Muscle of leg (tissue), 11 donors: ENCODE measurements around the gene SLC24A3. TPM values are rescaled to one million over a fixed set of nuclear protein-coding genes. Genes with fewer than 3 reads are reported as not detected.
A peak's percentile ranks its signal among the peaks of the same experiment; 100 is the strongest.

ENCODE experiments used
- DNase-seq: peaks from one replicate; pipeline ENCODE4 v3.0.0; 2013
- H3K27ac ChIP-seq: one replicate; pipeline ENCODE4 v1.5.1; 2013; ENCODE audit warnings: mild to moderate bottlenecking, low read length, control low read depth
- H3K27me3 ChIP-seq: one replicate; pipeline ENCODE4 v1.6.1; 2013; ENCODE audit warnings: low read length; ENCODE audit not compliant: control insufficient read depth, insufficient read depth
- H3K36me3 ChIP-seq: one replicate; pipeline ENCODE4 v1.6.1; 2013; ENCODE audit warnings: low read length; ENCODE audit not compliant: control insufficient read depth, insufficient read depth
- H3K4me1 ChIP-seq: one replicate; pipeline ENCODE4 v1.6.1; 2013; ENCODE audit warnings: low read length; ENCODE audit not compliant: control insufficient read depth, insufficient read depth
- H3K4me3 ChIP-seq: one replicate; pipeline ENCODE4 v1.5.1; 2013; ENCODE audit warnings: low read length, control low read depth
- H3K9me3 ChIP-seq: replicated peaks from 2 replicates; pipeline ENCODE4 v1.6.1; 2013; ENCODE audit warnings: low read depth, low read length; ENCODE audit not compliant: control insufficient read depth
- WGBS: methylation state at CpG from one replicate; pipeline ENCODE4 v1.1.5; 2013; ENCODE audit warnings: missing lambda C conversion rate; ENCODE audit not compliant: insufficient coverage; 5-methylcytosine and 5-hydroxymethylcytosine counted together
- polyA plus RNA-seq, 8 donors: library from polyadenylated mRNA; unstranded; fragments of 120-200 nt; gene quantifications; one replicate each; pipeline versions ENCODE4 v1.2.1 to v1.2.3, GENCODE V29; 2013; ENCODE audit warnings: inconsistent platforms in 1 of 8, low replicate concordance in 1 of 8; ENCODE audit not compliant: insufficient read length in 8 of 8, insufficient read depth in 1 of 8
- total RNA-seq: library from RNA; stranded (reverse); fragments of 120-200 nt; gene quantifications from one replicate; pipeline ENCODE4 v1.2.4, GENCODE V29; 2013

SLC24A3 gene
- total and polyA plus RNA-seq, 9 donors: 5.9 to 21.6 (median 17.0) TPM

- 39% methylated on average over 2 of the region's 2 CpGs for WGBS
- Histone ChIP-seq H3K9me3 (no peaks in the 10 kb centered on the region), H3K36me3 (peaks cover 11% of the 10 kb centered on the region), H3K4me3 (no peak overlapping the region), H3K27ac (no peak overlapping the region), H3K27me3 (no peaks in the 10 kb centered on the region), H3K4me1 (peaks cover 23% of the 10 kb centered on the region)
- DNase-seq: no peak
These were observed 482.6 kb downstream of the SLC24A3 start for GRCh38 chr20:19695081-19695480.

GRCh38 chr20:19696620-19697019 lies 484.2 kb downstream of the SLC24A3 start:
- Histone ChIP-seq H3K9me3 (no peaks in the 10 kb centered on the region), H3K4me3 (no peak overlapping the region)
- 75% methylated on average over 3 of the region's 4 CpGs for whole genome bisulfite sequencing

GRCh38 chr20:19697415-19697814 lies 485.0 kb downstream of the SLC24A3 start:
- no peak overlapping the region for H3K4me3 ChIP-seq
- H3K4me1 ChIP-seq: peaks cover 17% of the 10 kb centered on the region
- H3K9me3 ChIP-seq: no peaks in the 10 kb centered on the region
- H3K27ac ChIP-seq: no peak overlapping the region
- no CpG with 5 or more reads among the region's 2 CpGs for WGBS
- H3K27me3 ChIP-seq: no peaks in the 10 kb centered on the region
- no peak for DNase-seq
- peaks cover 11% of the 10 kb centered on the region for H3K36me3 ChIP-seq

More at GRCh38 chr20:19696620-19697019, 484.2 kb downstream of the SLC24A3 start:
- H3K27me3 ChIP-seq: no peaks in the 10 kb centered on the region
- H3K4me1 ChIP-seq: peaks cover 17% of the 10 kb centered on the region
- DNase-seq: no peak
- H3K27ac ChIP-seq: no peak overlapping the region
- peaks cover 11% of the 10 kb centered on the region for H3K36me3 ChIP-seq

DNA sequence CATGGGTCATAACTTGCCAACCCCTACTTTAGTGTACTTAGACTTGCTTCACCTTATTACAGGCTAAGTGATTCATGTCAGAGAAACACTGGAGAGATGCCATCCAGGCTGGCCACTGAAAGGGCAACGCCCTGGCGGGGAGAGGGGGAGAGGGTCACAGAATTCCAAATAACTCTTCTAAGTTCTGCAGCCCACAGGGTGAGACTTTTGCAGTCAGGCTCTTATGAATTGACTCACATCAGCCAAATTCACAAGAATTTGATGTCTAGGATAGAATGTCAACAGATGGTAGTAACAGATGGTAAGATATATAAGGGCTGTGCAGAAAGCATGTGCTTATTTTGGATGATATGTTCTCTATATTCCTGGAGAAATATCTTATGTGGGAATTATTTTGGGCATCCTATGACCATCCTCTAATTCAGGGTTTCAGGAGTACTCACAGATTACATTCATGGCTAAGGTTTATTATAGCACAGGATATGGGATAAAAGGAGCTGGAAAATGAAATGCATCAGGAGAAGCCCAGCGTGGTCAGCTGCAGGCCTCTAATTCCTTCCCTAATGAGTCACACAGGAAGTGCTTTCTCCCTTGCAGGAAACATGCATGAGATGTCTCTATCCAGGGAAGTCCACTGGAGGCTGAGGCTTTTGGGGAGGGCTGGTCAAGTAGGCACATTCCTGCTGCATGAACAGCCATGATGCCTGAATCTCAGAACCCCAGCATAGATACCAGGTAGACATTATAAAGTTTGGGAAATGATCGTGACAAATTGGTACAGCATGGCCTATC lies 486.9 kb downstream of the SLC24A3 start:
- H3K36me3 ChIP-seq: peaks cover 5% of the 10 kb centered on the region
- DNase-seq: peak; percentile 44
- peak overlapping the region; percentile 9 for H3K27ac ChIP-seq
- peaks cover 17% of the 10 kb centered on the region for H3K4me1 ChIP-seq
- H3K9me3 ChIP-seq: peaks cover 2% of the 10 kb centered on the region
- H3K4me3 ChIP-seq: no peak overlapping the region
- no peaks in the 10 kb centered on the region for H3K27me3 ChIP-seq
- WGBS: 60% methylated on average over 1 of the region's 4 CpGs

DNA sequence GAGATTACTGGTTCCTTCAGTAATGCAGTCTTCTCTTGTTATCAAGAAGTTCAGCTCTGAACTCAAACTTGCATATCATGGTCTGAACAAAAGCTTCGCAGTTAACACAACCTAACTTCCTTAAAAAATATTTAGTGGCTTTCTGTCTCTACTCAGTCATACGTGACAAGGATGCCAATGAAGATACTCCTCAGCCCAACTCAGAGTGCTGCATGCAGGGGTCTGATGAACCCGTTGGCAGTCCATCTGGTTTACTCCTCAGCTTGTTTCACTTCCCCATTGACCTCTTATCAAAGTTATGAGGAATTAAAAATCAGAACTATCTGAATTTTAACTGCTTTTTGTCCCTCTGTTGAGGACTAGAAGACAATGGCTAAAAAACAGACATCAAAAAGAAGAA lies 489.0 kb downstream of the SLC24A3 start:
- no peak overlapping the region for H3K4me3 ChIP-seq
- peak; percentile 20 for DNase-seq
- no peaks in the 10 kb centered on the region for H3K27me3 ChIP-seq
- H3K36me3 ChIP-seq: peaks cover 5% of the 10 kb centered on the region
- peaks cover 11% of the 10 kb centered on the region for H3K4me1 ChIP-seq
- no peak overlapping the region for H3K27ac ChIP-seq
- H3K9me3 ChIP-seq: peaks cover 2% of the 10 kb centered on the region
- 80% methylated on average over 2 of the region's 3 CpGs for WGBS

DNA sequence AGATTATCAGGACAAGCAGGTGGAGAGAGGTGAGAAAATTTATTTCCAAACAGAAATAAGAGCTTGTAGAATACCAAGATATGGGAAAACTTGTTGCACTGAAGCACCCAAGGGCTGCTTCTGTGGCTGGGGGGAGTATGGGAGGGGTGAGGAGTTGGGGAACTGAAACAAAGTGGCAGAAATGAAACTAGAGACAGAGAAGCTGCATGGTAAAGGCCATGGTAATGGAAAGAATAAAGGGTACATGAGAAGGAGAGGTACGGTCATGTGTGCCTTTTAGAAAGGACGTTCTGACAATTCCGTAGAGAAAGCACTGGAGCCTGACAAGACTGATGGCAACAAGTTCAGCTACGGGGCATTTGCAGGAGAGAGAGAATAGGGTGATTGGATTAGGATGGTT lies 494.0 kb downstream of the SLC24A3 start:
- 77% methylated on average over 4 of the region's 4 CpGs for WGBS
- DNase-seq: peak; percentile 62
- Histone ChIP-seq H3K27me3 (no peaks in the 10 kb centered on the region), H3K9me3 (peaks cover 2% of the 10 kb centered on the region), H3K4me3 (no peak overlapping the region), H3K36me3 (no peaks in the 10 kb centered on the region), H3K4me1 (peaks cover 7% of the 10 kb centered on the region), H3K27ac (no peak overlapping the region)

GRCh38 chr20:19709635-19710335 lies 497.3 kb downstream of the SLC24A3 start:
- peaks cover 7% of the 10 kb centered on the region for H3K4me1 ChIP-seq
- no CpG with 5 or more reads among the region's 1 CpG for WGBS
- no peaks in the 10 kb centered on the region for H3K36me3 ChIP-seq

DNA sequence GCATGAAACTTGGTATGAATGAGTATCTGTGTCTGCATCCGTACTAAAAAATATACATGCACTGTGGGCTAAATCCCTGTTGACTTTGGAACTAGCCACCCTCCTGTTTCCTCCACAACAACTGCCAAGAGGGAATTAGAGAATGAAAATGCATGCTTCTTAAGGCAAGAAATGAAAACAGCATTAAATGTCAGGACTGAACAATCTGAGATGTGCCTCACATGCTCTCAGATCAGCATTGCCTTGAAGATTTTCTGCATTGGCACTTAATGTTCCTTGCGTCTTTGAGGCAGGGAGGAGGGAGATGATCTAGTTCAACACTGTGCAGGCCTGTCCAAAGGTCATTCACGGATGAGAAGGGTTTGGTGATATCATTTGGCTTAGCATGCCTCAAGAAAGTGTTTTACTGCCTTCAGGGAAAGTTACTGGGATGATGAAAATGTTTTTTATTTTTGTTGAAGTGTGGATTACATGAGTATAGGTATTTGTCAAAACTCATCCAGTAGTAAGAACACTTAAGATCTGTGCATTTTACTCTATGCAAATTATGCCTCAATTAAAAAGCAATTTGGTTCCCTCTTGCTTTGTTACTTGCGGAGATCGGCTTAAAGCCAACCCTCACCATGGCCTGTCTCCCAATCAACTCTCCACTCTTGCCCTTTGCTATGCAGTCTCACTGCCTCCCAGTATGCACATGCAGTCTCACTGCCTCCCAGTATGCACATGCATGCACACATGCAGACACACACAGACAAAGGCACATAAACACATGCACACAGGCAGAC lies 498.1 kb downstream of the SLC24A3 start:
- Histone ChIP-seq H3K27me3 (no peaks in the 10 kb centered on the region), H3K9me3 (no peaks in the 10 kb centered on the region), H3K4me1 (peaks cover 7% of the 10 kb centered on the region), H3K27ac (no peak overlapping the region), H3K4me3 (no peak overlapping the region), H3K36me3 (no peaks in the 10 kb centered on the region)
- 49% methylated on average over 4 of the region's 5 CpGs for WGBS
- DNase-seq: peak; percentile 48

More at GRCh38 chr20:19709635-19710335, 497.3 kb downstream of the SLC24A3 start:
- H3K27me3 ChIP-seq: no peaks in the 10 kb centered on the region
- H3K4me3 ChIP-seq: no peak overlapping the region
- no peaks in the 10 kb centered on the region for H3K9me3 ChIP-seq
- H3K27ac ChIP-seq: no peak overlapping the region
- no peak for DNase-seq

GRCh38 chr20:19711126-19711525 lies 498.7 kb downstream of the SLC24A3 start:
- Histone ChIP-seq H3K4me1 (peaks cover 7% of the 10 kb centered on the region), H3K4me3 (no peak overlapping the region), H3K9me3 (no peaks in the 10 kb centered on the region), H3K27me3 (no peaks in the 10 kb centered on the region), H3K27ac (no peak overlapping the region), H3K36me3 (no peaks in the 10 kb centered on the region)
- DNase-seq: no peak
- 88% methylated on average over 11 of the region's 11 CpGs for WGBS
